VCaP (cell line): ENCODE results near the gene TSPAN18.

Source experiments
- H3K27ac ChIP-seq: fragments of 450-650 bp; 2 replicates; pipeline ENCODE4 v1.5.1; 2017
- CTCF ChIP-seq: fragments of 450-650 bp; conservative IDR thresholded peaks from 2 replicates; pipeline ENCODE4 v1.5.1; 2017; ENCODE audit warnings: mild to moderate bottlenecking, moderate library complexity

TSPAN18 gene

GRCh38 chr11:44917741-44918140, 191.0 kb downstream of the TSPAN18 start:
- TF ChIP-seq CTCF = no peak
- no peak overlapping the region for H3K27ac ChIP-seq

- no peak overlapping the region for H3K27ac ChIP-seq
- TF ChIP-seq CTCF = no peak
These were observed 193.7 kb downstream of the TSPAN18 start for GRCh38 chr11:44920451-44920850.

- TF ChIP-seq CTCF = no peak
- H3K27ac ChIP-seq = no peak overlapping the region
These were observed 196.4 kb downstream of the TSPAN18 start for GRCh38 chr11:44923115-44923514.

GRCh38 chr11:44923806-44924205, 197.0 kb downstream of the TSPAN18 start:
- no peak overlapping the region for H3K27ac ChIP-seq
- no peak for TF ChIP-seq CTCF

- no peak for TF ChIP-seq CTCF
- no peak overlapping the region for H3K27ac ChIP-seq
These were observed 199.3 kb downstream of the TSPAN18 start for GRCh38 chr11:44926036-44926435.

- no peak overlapping the region for H3K27ac ChIP-seq
- TF ChIP-seq CTCF = peak; percentile 94
These were observed 200.5 kb downstream of the TSPAN18 start for GRCh38 chr11:44927174-44927661.

- H3K27ac ChIP-seq = no peak overlapping the region
- no peak for TF ChIP-seq CTCF
These were observed 201.4 kb downstream of the TSPAN18 start for GRCh38 chr11:44928144-44928543.
